Mesendoderm (in vitro differentiated cells): ENCODE measurements around the gene STK32B.

ENCODE experiments used
- DNase-seq: peaks from one replicate; pipeline ENCODE4 v3.0.0; 2013
- H2AK5ac ChIP-seq: 2 replicates; pipeline ENCODE4 v1.6.1; 2013; ENCODE audit warnings: low read length, inconsistent platforms
- H2BK120ac ChIP-seq: 2 replicates; pipeline ENCODE4 v1.6.1; 2013; ENCODE audit warnings: low read depth, mild to moderate bottlenecking, low read length, moderate library complexity, mixed read lengths
- H2BK15ac ChIP-seq: replicated peaks from 2 replicates; pipeline ENCODE4 v1.6.1; 2013; ENCODE audit warnings: low read depth, mild to moderate bottlenecking, moderate library complexity
- H2BK5ac ChIP-seq: 2 replicates; pipeline ENCODE4 v1.6.1; 2013; ENCODE audit warnings: low read length, inconsistent platforms
- H3K18ac ChIP-seq: 2 replicates; pipeline ENCODE4 v1.6.1; 2013; ENCODE audit warnings: mild to moderate bottlenecking, low read length, mixed read lengths
- H3K23ac ChIP-seq: one replicate; pipeline ENCODE4 v1.6.1; 2013; ENCODE audit warnings: low read length
- H3K27ac ChIP-seq: 2 replicates; pipeline ENCODE4 v1.5.1; 2013; ENCODE audit warnings: low read depth, mild to moderate bottlenecking, inconsistent platforms, low read length, moderate library complexity
- H3K27me3 ChIP-seq: 2 replicates; pipeline ENCODE4 v1.6.1; 2013; ENCODE audit warnings: low read length, control low read depth, mild to moderate bottlenecking, inconsistent platforms; ENCODE audit not compliant: insufficient read depth, poor library complexity
- H3K36me3 ChIP-seq: 2 replicates; pipeline ENCODE4 v1.6.1; 2013; ENCODE audit warnings: low read length, inconsistent platforms; ENCODE audit not compliant: control insufficient read depth, insufficient read depth
- H3K4ac ChIP-seq: one replicate; pipeline ENCODE4 v1.6.1; 2013; ENCODE audit warnings: low read depth, mild to moderate bottlenecking, low read length, moderate library complexity
- H3K4me1 ChIP-seq: 2 replicates; pipeline ENCODE4 v1.6.1; 2013; ENCODE audit warnings: low read depth, low read length, inconsistent platforms; ENCODE audit not compliant: control insufficient read depth
- H3K4me2 ChIP-seq: 2 replicates; pipeline ENCODE4 v1.6.1; 2013; ENCODE audit warnings: low read length
- H3K4me3 ChIP-seq: 2 replicates; pipeline ENCODE4 v1.5.1; 2013; ENCODE audit warnings: mild to moderate bottlenecking, low read length
- H3K56ac ChIP-seq: one replicate; pipeline ENCODE4 v1.6.1; 2013; ENCODE audit warnings: low read length
- H3K79me1 ChIP-seq: 2 replicates; pipeline ENCODE4 v1.6.1; 2013; ENCODE audit warnings: low read length, inconsistent platforms
- H3K79me2 ChIP-seq: 2 replicates; pipeline ENCODE4 v1.6.1; 2013; ENCODE audit warnings: mild to moderate bottlenecking, low read length; ENCODE audit not compliant: control insufficient read depth, insufficient read depth
- H3K9ac ChIP-seq: 2 replicates; pipeline ENCODE4 v1.6.1; 2013; ENCODE audit warnings: low read length, inconsistent platforms
- H4K5ac ChIP-seq: one replicate; pipeline ENCODE4 v1.6.1; 2013; ENCODE audit warnings: low read length
- H4K8ac ChIP-seq: one replicate; pipeline ENCODE4 v1.6.1; 2013; ENCODE audit warnings: low read depth, mild to moderate bottlenecking, control low read depth, low read length, moderate library complexity
- WGBS: extraction: QIAGEN DNeasy Blood & Tissue Kit; methylation state at CpG from one replicate; pipeline ENCODE4 v1.1.7; 2013; ENCODE audit warnings: low lambda C conversion rate, missing lambda C conversion rate; ENCODE audit not compliant: insufficient coverage; ENCODE audit errors: extremely low coverage; 5-methylcytosine and 5-hydroxymethylcytosine counted together

Gene STK32B

GRCh38 chr4:5461477-5461876 lies 410.2 kb downstream of the STK32B start:
- Histone ChIP-seq H2AK5ac (no peak overlapping the region), H3K79me1 (no peaks in the 10 kb centered on the region), H2BK120ac (no peak overlapping the region), H2BK5ac (no peak overlapping the region), H2BK15ac (no peak overlapping the region), H3K4me2 (no peak overlapping the region), H3K9ac (no peak overlapping the region), H4K5ac (no peak overlapping the region), H3K4ac (no peak overlapping the region), H3K4me3 (no peak overlapping the region), H3K27ac (no peak overlapping the region), H3K79me2 (no peaks in the 10 kb centered on the region), H3K36me3 (no peaks in the 10 kb centered on the region), H3K18ac (no peak overlapping the region), H3K56ac (no peak overlapping the region), H3K27me3 (no peaks in the 10 kb centered on the region), H3K23ac (no peak overlapping the region), H3K4me1 (no peaks in the 10 kb centered on the region), H4K8ac (no peak overlapping the region)
- no peak for DNase-seq
- WGBS: no CpG with 5 or more reads among the region's 13 CpGs

GRCh38 chr4:5462254-5462835 lies 411.1 kb downstream of the STK32B start:
- no peak for DNase-seq
- Histone ChIP-seq H3K4me3 (no peak overlapping the region), H2BK15ac (no peak overlapping the region), H3K79me2 (no peaks in the 10 kb centered on the region), H3K18ac (no peak overlapping the region), H3K27ac (no peak overlapping the region), H3K9ac (no peak overlapping the region), H3K23ac (no peak overlapping the region), H3K56ac (no peak overlapping the region), H3K79me1 (no peaks in the 10 kb centered on the region), H4K8ac (no peak overlapping the region), H2BK5ac (no peak overlapping the region), H2BK120ac (no peak overlapping the region), H3K4me2 (no peak overlapping the region), H3K4ac (no peak overlapping the region), H3K36me3 (no peaks in the 10 kb centered on the region), H4K5ac (no peak overlapping the region), H3K4me1 (no peaks in the 10 kb centered on the region), H3K27me3 (no peaks in the 10 kb centered on the region), H2AK5ac (no peak overlapping the region)
- no CpG with 5 or more reads among the region's 7 CpGs for WGBS

- Histone ChIP-seq H3K4me3 (no peak overlapping the region), H3K27ac (no peak overlapping the region), H2BK15ac (no peak overlapping the region), H3K27me3 (no peaks in the 10 kb centered on the region), H3K79me1 (no peaks in the 10 kb centered on the region), H3K18ac (no peak overlapping the region), H3K56ac (no peak overlapping the region), H3K4me1 (no peaks in the 10 kb centered on the region), H3K4ac (no peak overlapping the region), H3K36me3 (no peaks in the 10 kb centered on the region), H4K8ac (no peak overlapping the region), H2BK120ac (no peak overlapping the region), H3K23ac (no peak overlapping the region), H3K9ac (no peak overlapping the region), H2AK5ac (no peak overlapping the region), H2BK5ac (no peak overlapping the region), H3K79me2 (no peaks in the 10 kb centered on the region), H4K5ac (no peak overlapping the region), H3K4me2 (no peak overlapping the region)
- WGBS: no CpG with 5 or more reads among the region's 14 CpGs
- no peak for DNase-seq
Observed at GRCh38 chr4:5462896-5463295, 411.6 kb downstream of the STK32B start.

GRCh38 chr4:5463361-5463760 lies 412.1 kb downstream of the STK32B start:
- H3K4me1 ChIP-seq: no peaks in the 10 kb centered on the region
- no peak overlapping the region for H2BK15ac ChIP-seq
- H3K36me3 ChIP-seq: no peaks in the 10 kb centered on the region
- H4K5ac ChIP-seq: no peak overlapping the region
- H3K9ac ChIP-seq: no peak overlapping the region
- no peak overlapping the region for H3K23ac ChIP-seq
- no peaks in the 10 kb centered on the region for H3K27me3 ChIP-seq
- H2BK5ac ChIP-seq: no peak overlapping the region
- H3K27ac ChIP-seq: no peak overlapping the region
- H2BK120ac ChIP-seq: no peak overlapping the region
- H3K56ac ChIP-seq: no peak overlapping the region
- H2AK5ac ChIP-seq: no peak overlapping the region
- DNase-seq: no peak
- no peak overlapping the region for H3K4me3 ChIP-seq
- H3K4me2 ChIP-seq: no peak overlapping the region
- WGBS: no CpG with 5 or more reads among the region's 1 CpG
- no peak overlapping the region for H3K4ac ChIP-seq
- H3K79me2 ChIP-seq: no peaks in the 10 kb centered on the region
- H4K8ac ChIP-seq: no peak overlapping the region
- H3K79me1 ChIP-seq: no peaks in the 10 kb centered on the region
- H3K18ac ChIP-seq: no peak overlapping the region

- no peak overlapping the region for H3K18ac ChIP-seq
Observed at GRCh38 chr4:5463936-5464650, 412.8 kb downstream of the STK32B start.

GRCh38 chr4:5465529-5465928 lies 414.2 kb downstream of the STK32B start:
- Histone ChIP-seq H2BK5ac (no peak overlapping the region), H3K79me2 (no peaks in the 10 kb centered on the region), H3K79me1 (no peaks in the 10 kb centered on the region), H3K27ac (no peak overlapping the region), H3K4me2 (no peak overlapping the region), H3K4me3 (no peak overlapping the region), H3K23ac (no peak overlapping the region), H3K4ac (no peak overlapping the region), H4K8ac (no peak overlapping the region), H2AK5ac (no peak overlapping the region), H3K9ac (no peak overlapping the region), H3K4me1 (no peaks in the 10 kb centered on the region), H3K27me3 (no peaks in the 10 kb centered on the region), H3K18ac (no peak overlapping the region), H3K36me3 (no peaks in the 10 kb centered on the region), H2BK120ac (no peak overlapping the region), H2BK15ac (no peak overlapping the region), H3K56ac (no peak overlapping the region), H4K5ac (no peak overlapping the region)
- WGBS: no CpG with 5 or more reads among the region's 4 CpGs
- no peak for DNase-seq

More at GRCh38 chr4:5463936-5464650, 412.8 kb downstream of the STK32B start:
- Histone ChIP-seq H3K27ac (no peak overlapping the region), H2AK5ac (no peak overlapping the region), H4K5ac (no peak overlapping the region), H3K4me1 (no peaks in the 10 kb centered on the region), H3K56ac (no peak overlapping the region), H3K4ac (no peak overlapping the region), H3K36me3 (no peaks in the 10 kb centered on the region), H3K79me2 (no peaks in the 10 kb centered on the region), H2BK120ac (no peak overlapping the region), H3K4me3 (no peak overlapping the region), H3K9ac (no peak overlapping the region), H2BK5ac (no peak overlapping the region), H3K27me3 (no peaks in the 10 kb centered on the region), H3K4me2 (no peak overlapping the region), H2BK15ac (no peak overlapping the region), H3K79me1 (no peaks in the 10 kb centered on the region), H4K8ac (no peak overlapping the region), H3K23ac (no peak overlapping the region)
- WGBS: no CpG with 5 or more reads among the region's 15 CpGs
- DNase-seq: no peak
